Skeletal muscle satellite cell (primary cell): Measurements from ENCODE around the gene BTBD17.

Experiments
- H3K27me3 ChIP-seq: 2 replicates; pipeline ENCODE4 v1.7.0; 2013; ENCODE audit warnings: low read length; ENCODE audit not compliant: control insufficient read depth, insufficient read depth
- H3K36me3 ChIP-seq: 2 replicates; pipeline ENCODE4 v1.7.0; 2013; ENCODE audit warnings: mild to moderate bottlenecking, control low read depth, low read length; ENCODE audit not compliant: insufficient read depth
- H3K4me1 ChIP-seq: 2 replicates; pipeline ENCODE4 v1.7.0; 2013; ENCODE audit warnings: low read length; ENCODE audit not compliant: control insufficient read depth, insufficient read depth
- H3K4me2 ChIP-seq: 2 replicates; pipeline ENCODE4 v1.7.0; 2013; ENCODE audit warnings: mild to moderate bottlenecking, low read length
- H3K4me3 ChIP-seq: 2 replicates; pipeline ENCODE4 v1.7.0; 2013; ENCODE audit warnings: low read length
- H3K9ac ChIP-seq: 2 replicates; pipeline ENCODE4 v1.7.0; 2013; ENCODE audit warnings: mild to moderate bottlenecking, low read depth, low read length, moderate library complexity
- H3K9me3 ChIP-seq: replicated peaks from 2 replicates; pipeline ENCODE4 v1.7.0; 2013; ENCODE audit warnings: mild to moderate bottlenecking, control low read depth, low read length

Gene BTBD17

DNA sequence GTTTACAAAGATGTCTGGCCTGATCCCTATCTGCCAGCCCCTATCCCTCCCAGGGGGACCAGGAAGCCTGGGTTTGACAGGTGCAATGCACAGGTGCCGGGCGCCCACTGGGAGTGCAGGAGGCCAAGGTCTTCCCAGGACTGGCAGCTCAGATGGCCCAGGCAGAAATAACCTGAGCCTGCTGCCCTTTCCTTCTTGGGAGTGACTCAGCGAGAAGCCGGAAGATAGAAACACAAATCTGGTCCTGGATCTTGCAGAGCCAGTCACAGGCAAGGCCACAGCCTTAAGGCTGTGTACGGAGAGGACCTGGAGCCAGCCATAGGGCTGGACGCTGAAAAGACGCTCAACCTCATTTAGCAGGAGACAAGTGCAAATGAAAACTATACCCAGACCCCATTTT lies 33.3 kb upstream of the BTBD17 start:
- Histone ChIP-seq H3K36me3 (no peaks in the 10 kb centered on the region), H3K9ac (no peak overlapping the region), H3K4me3 (no peak overlapping the region), H3K9me3 (no peaks in the 10 kb centered on the region), H3K4me2 (no peak overlapping the region), H3K27me3 (no peaks in the 10 kb centered on the region), H3K4me1 (no peaks in the 10 kb centered on the region)

DNA sequence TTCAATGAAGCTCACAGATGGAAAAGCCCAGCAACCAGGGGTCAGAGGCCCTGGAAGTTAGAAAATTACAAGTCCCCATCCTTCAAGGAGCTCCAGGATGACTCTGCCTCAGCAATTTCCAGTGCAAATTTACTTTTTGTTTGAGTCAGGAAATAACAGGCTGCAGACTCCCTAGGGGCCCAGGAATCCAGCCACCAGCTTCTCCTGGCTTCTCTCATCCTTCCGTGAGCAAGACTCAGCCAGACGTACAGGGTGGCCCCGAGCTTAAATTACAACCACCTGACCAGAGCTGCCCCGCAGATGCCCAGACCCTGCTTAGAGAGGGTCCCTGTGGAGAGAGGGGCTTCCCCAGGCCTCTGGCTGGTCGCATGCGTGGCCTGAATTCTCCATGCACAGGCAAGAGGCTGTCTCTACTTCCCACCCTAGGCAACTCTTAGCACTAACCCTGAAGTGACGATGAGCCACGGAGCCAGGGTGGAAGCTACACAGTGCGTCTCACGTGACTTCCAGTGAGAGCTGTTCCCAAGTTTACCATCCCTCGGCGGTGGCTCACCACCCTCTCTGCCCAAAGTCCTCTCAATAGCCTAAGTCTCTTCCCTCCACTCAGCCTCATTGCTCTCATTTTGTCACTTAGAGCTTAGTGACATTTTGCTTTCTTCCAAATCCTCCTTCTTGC lies 32.7 kb upstream of the BTBD17 start:
- Histone ChIP-seq H3K36me3 (no peaks in the 10 kb centered on the region), H3K4me3 (no peak overlapping the region), H3K9me3 (no peaks in the 10 kb centered on the region), H3K27me3 (no peaks in the 10 kb centered on the region), H3K4me2 (no peak overlapping the region), H3K4me1 (no peaks in the 10 kb centered on the region), H3K9ac (no peak overlapping the region)

DNA sequence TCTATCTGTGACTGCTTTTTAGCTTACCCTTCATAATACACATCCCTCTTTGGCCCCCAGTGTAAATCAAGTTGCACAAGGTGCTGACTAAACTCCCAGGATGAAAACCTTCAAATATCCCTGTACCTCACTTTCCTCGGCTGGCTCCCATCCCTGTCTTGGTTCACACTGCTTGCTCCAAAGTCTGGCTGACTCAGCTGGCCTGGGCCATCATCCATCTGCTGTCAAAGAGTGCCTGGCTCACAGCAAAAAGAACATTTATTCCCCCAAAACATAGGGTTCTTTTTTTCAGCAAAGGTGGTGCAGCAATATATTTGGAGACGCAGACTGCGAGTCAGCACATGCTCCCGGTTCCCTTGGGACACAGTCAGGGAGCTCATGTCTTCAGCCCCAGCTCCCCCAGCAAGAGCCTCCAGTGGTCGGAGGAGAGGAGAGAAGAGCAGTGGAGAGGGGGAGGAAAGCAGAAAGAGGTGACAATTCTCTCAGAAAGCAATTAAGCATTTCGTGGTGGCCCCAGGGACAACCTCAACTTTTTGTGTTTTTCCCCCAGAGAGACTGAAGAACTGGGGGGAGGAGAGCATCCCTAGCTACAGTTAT lies 31.8 kb upstream of the BTBD17 start:
- no peak overlapping the region for H3K4me2 ChIP-seq
- no peaks in the 10 kb centered on the region for H3K27me3 ChIP-seq
- no peaks in the 10 kb centered on the region for H3K4me1 ChIP-seq
- no peak overlapping the region for H3K9ac ChIP-seq
- no peak overlapping the region for H3K4me3 ChIP-seq
- no peaks in the 10 kb centered on the region for H3K9me3 ChIP-seq
- no peaks in the 10 kb centered on the region for H3K36me3 ChIP-seq

DNA sequence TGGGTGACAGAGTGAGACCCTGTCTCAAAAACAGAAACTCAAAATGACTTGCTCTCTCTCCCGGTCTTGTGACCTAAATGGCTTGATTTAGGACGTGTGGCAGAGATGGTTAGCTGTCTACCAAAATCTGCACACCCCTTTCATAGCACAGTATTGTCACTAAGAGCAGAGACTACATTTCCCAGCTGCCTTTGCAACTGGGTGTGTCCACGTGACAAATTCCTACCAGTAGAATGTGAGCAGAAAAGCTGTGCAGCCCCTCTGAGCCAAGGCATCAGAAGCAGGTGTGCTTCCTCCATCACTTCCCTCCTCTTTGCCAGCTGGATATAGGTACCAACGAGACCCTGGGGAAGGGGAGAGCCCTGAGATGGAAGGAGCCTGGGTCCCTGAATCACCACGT lies 31.2 kb upstream of the BTBD17 start:
- H3K4me1 ChIP-seq = no peaks in the 10 kb centered on the region
- no peaks in the 10 kb centered on the region for H3K27me3 ChIP-seq

DNA sequence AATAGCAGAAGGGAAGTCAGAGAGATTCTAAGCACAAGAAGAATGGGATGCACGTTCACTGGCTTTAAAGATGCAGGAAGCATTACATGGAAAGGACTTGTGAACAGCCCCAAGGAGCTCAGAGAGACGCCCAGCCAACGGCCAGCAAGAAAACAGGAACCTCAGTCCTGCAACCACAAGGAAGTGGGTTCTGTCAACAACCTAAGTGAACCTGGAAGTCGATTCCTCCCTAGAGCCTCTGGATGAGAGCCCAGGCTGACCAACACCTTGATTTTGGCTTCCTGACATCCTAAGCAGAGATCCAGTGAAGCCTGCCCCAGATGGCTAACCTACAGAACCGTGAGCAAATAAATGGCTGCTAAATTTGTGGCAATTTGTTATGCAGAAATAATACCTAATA lies 30.1 kb upstream of the BTBD17 start:
- Histone ChIP-seq H3K9me3 (no peaks in the 10 kb centered on the region), H3K4me3 (no peak overlapping the region), H3K27me3 (no peaks in the 10 kb centered on the region), H3K4me1 (no peaks in the 10 kb centered on the region), H3K9ac (no peak overlapping the region), H3K36me3 (no peaks in the 10 kb centered on the region), H3K4me2 (no peak overlapping the region)

More for the DNA sequence above, 31.2 kb upstream of the BTBD17 start:
- Histone ChIP-seq H3K4me3 (no peak overlapping the region), H3K9me3 (no peaks in the 10 kb centered on the region), H3K4me2 (no peak overlapping the region), H3K36me3 (no peaks in the 10 kb centered on the region), H3K9ac (no peak overlapping the region)

DNA sequence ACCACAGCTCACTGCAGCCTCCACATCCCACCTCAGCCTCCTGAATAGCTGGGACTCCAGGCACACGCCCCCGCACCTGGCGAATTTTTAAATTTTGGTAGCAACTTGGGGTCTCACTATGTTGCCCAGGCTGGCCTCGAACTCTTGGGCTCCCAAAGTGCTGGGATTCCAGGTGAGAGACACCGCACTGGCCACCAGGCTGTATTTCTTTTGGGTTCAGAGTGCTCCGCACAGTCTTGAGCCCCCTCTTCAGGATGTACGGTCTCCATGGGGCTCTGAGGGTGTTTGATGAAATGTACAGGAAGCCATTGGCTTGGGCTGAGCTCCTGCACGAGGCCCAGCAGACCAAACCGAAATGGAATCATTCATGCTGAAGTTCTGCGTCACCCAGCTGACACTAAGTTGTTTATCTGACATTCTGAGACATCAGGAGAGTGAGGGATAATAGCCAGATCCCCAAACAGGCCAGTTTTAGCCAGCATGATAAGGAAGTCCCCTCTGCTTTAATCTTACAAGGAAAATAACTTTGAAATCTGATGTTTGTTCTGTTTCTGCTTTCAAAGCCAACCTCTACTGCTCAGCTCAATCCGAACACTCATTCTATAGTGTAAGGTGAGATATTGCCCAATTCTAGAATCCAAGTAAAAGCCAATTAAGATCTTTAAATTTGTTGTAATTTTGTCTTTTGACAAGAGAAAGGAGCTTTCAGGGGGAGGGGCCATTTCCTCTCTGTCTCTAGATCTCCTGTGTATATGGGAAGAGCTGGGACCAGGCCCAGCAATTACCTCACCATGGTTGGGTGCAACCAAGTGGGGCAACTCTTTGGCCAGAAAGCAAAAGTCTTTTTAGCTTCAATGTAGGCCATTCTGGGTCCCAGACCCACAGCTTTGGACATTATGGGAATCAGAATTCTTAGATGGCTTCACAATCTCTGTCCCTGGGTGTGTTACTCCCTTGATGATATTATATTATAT lies 29.3 kb upstream of the BTBD17 start:
- no peaks in the 10 kb centered on the region for H3K9me3 ChIP-seq
- H3K27me3 ChIP-seq = no peaks in the 10 kb centered on the region
- H3K4me2 ChIP-seq = no peak overlapping the region
- no peak overlapping the region for H3K9ac ChIP-seq
- no peak overlapping the region for H3K4me3 ChIP-seq
- no peaks in the 10 kb centered on the region for H3K4me1 ChIP-seq
- no peaks in the 10 kb centered on the region for H3K36me3 ChIP-seq

DNA sequence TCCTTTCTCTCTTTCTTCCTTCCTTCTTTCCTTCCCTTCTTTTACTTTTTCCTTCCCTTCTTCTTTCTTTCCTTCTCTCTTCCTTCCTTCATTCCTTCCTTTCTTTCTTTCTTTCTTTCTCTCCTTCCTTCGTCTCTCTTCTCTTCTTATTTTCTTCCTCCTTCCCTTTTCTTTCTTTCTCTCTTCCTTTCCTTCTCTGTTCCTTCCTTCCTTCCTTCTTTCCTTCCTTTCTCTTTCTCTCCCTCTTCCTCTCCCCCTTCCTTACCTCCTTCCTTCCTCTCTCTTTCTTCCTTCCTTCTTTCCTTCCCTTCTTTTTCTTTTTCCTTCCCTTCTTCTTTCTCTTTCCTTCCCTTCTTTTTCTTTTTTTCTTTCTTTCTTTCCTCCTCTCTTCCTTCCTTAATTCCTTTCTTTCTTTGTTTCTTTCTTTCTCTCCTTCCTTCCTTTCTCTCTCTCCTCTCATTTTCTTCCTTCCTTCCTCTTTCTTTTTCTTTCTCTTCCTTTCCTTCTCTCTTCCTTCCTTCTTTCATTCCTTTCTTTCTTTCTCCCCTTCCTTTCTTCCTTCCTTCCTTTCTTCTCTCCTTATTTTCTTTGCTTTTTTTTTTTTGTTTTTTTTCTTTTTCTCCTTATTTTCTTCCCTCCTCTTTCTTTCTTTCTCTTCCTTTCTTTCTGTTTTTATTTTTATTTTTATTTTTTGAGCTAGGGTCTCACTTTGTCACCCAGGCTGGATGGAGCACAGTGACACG lies 28.4 kb upstream of the BTBD17 start:
- Histone ChIP-seq H3K4me3 (no peak overlapping the region), H3K27me3 (no peaks in the 10 kb centered on the region), H3K9ac (no peak overlapping the region), H3K9me3 (no peaks in the 10 kb centered on the region), H3K4me2 (no peak overlapping the region), H3K36me3 (no peaks in the 10 kb centered on the region), H3K4me1 (no peaks in the 10 kb centered on the region)

DNA sequence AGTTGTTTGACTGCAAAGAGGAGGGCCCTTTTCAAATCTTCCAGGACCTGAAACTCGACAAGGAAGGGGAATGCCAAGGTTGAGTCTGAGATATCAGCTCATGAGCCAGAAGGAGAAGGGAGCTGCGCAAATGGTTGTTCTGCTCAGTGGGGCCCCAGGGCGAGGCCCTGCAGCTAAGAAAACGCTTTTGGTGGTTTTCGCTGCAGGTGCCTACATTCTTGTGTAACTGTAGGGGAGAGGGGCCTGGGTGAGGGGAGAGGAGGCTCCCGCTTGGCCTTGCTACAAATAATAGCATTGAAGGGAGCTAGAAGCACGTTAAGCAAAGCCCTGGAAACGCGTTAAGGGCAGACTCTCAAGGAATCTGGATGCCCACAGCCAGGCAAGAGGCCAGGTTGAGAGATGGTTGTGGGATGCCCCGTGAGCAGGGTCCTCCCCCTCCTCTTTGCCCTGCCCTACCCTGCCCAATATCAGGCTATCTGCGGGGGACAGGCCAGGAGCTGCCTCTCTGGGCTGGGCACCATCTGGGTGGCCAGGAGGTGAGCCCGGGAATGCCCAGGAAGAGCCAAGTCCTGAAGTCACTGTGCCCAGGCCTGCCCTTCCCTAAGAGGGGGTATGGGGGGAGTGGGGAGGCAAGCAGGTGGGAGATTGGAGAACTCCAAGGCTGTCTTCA lies 27.6 kb upstream of the BTBD17 start:
- H3K9me3 ChIP-seq = no peaks in the 10 kb centered on the region
- H3K4me1 ChIP-seq = no peaks in the 10 kb centered on the region
- H3K4me2 ChIP-seq = no peak overlapping the region
- H3K36me3 ChIP-seq = no peaks in the 10 kb centered on the region
- no peak overlapping the region for H3K4me3 ChIP-seq
- no peak overlapping the region for H3K9ac ChIP-seq
- H3K27me3 ChIP-seq = no peaks in the 10 kb centered on the region

DNA sequence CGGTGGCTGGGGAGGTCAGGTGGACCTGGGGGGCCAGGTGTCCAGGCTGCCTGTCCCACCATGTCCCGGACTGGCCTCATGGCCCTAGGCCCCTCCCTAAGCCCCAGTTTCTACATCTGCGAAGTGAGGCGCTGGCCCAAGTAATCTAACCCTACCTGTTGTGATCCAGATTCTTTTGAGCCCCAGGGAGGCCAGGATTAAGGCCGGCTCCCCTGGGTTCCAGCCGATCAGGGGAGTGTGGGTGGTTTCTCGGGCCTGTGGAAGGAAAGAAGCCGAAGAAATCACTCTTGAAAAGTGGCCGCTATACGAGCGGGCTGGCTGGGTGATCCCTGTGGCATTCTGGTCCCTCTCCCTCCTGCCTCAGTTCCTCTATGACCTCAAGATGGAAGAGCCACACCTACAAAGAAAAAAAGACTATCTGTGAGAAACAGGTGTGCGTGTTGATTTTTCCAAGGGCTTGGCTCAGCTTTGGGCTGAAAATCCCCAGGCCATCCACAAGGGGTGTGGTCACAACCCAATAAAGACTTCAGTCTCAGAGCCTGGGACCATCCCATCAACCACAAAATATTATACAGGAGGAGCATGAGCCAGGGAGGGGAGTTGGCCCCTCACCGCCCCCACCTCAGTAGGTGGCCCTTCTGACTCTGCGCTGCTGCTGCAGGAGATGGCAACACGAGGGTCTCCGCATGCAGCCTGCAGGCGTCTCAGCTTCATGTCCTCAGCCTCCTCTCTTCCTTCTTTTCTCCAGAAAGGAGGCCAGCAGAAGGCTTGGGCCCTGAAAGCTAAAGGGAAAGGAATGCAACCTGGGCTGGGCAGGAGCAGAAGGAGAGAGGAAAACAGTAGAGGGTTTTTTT lies 25.9 kb upstream of the BTBD17 start:
- H3K4me1 ChIP-seq = no peaks in the 10 kb centered on the region
- no peaks in the 10 kb centered on the region for H3K36me3 ChIP-seq
- H3K4me3 ChIP-seq = no peak overlapping the region
- H3K9me3 ChIP-seq = no peaks in the 10 kb centered on the region
- no peak overlapping the region for H3K9ac ChIP-seq
- H3K27me3 ChIP-seq = no peaks in the 10 kb centered on the region
- H3K4me2 ChIP-seq = no peak overlapping the region

DNA sequence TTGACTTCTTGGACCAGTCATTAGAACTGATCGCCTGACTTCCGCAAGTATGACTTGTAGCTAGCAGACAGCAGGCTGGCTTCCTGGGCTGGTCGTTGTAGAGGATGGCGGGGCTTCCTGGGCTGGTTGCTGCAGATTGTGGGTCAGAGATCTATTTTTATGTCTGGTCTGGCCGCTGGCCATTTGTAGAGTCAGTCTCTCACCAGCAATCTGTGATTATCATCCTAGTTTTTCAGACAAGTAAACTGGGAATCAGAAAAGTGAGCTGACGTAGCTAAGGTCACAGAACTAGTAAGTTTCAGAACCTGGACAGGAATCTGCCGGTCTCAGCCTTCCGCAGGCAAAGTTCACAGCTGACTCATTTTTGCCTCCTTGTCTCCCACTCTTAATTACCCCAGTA lies 24.7 kb upstream of the BTBD17 start:
- Histone ChIP-seq H3K36me3 (no peaks in the 10 kb centered on the region), H3K4me1 (no peaks in the 10 kb centered on the region), H3K4me2 (no peak overlapping the region), H3K9me3 (no peaks in the 10 kb centered on the region), H3K9ac (no peak overlapping the region), H3K27me3 (no peaks in the 10 kb centered on the region), H3K4me3 (no peak overlapping the region)
